Right lobe of liver (tissue), 6 donors: ENCODE results near the gene RIPOR3. TPM values are rescaled to one million over a fixed set of nuclear protein-coding genes. Genes with fewer than 3 reads are reported as not detected.

ENCODE experiments used
- ATAC-seq, 4 donors: fragments of 200-7000 bp; cut with Tn5 transposase; one replicate each; pipeline ENCODE4 v1.9.1; 2020; ENCODE audit warnings: mild to moderate bottlenecking in 4 of 4, moderate library complexity in 4 of 4
- DNase-seq, 3 donors: peaks; one replicate each; pipeline ENCODE4 v3.0.0-alpha.2; 2020
- H3K27ac ChIP-seq, 3 donors: fragments of 200-600 bp; one replicate each; pipeline ENCODE4 v1.8.0; 2022
- H3K27me3 ChIP-seq, 2 donors: fragments of 200-600 bp; one replicate each; pipeline ENCODE4 v1.8.0; 2022
- H3K36me3 ChIP-seq, 4 donors: fragments of 200-600 bp; sonication (generic) in 1 of 4; one replicate each; pipeline versions ENCODE4 v1.5.1 to v1.8.0; 2017 to 2022; ENCODE audit warnings: control low read depth in 1 of 4
- H3K4me1 ChIP-seq, 4 donors: fragments of 200-600 bp; sonication (generic) in 1 of 4; one replicate each; pipeline versions ENCODE4 v1.5.1 to v1.8.0; 2017 to 2022; ENCODE audit warnings: control low read depth in 1 of 4
- H3K4me3 ChIP-seq, 3 donors: fragments of 200-600 bp; one replicate each; pipeline ENCODE4 v1.8.0; 2022
- H3K9me3 ChIP-seq, 4 donors: fragments of 200-600 bp; sonication (generic) in 1 of 4; one replicate each; pipeline versions ENCODE4 v1.5.1 to v1.8.0; 2017 to 2022; ENCODE audit warnings: control low read depth in 1 of 4
- POLR2A ChIP-seq: fragments of 450-650 bp; IDR thresholded peaks from one replicate; pipeline ENCODE4 v1.6.1; 2017; ENCODE audit warnings: antibody characterized with exemption, mild to moderate bottlenecking
- WGBS: methylation state at CpG from one replicate; pipeline ENCODE4 v1.1.6; 2018; ENCODE audit warnings: low coverage, low lambda C conversion rate; ENCODE audit not compliant: insufficient coverage; ENCODE audit errors: missing lambda C conversion rate; 5-methylcytosine and 5-hydroxymethylcytosine counted together
- intact Hi-C, 2 donors: fragments of 100-400 bp; cut with DNase I; formaldehyde crosslinking; loops; one replicate each; pipeline versions ENCODE4 v1.11.2 to v1.14.1; 2022
- total RNA-seq, 6 experiments: library from RNA; depleted of rRNA in 2 of 6; stranded (reverse); fragments of >200 nt in 2 of 6; fragmentation: NEBNext Ultra II Directional in 3 of 6; extraction: Animal tissue kit (Norgen Biotek cat#: 25700) in 3 of 6; gene quantifications; one replicate each; pipeline versions ENCODE4 v1.1.0 to v1.2.4, GENCODE V29; 2016 to 2023
- TF ChIP-seq, protein P1 (sequence below), 4 donors: fragments of 200-600 bp in 3 of 4; fragments of 450-650 bp in 1 of 4; IDR thresholded peaks; one replicate each; pipeline versions ENCODE4 v1.5.1 to v1.8.0; 2016 to 2022; ENCODE audit warnings: antibody characterized with exemption in 4 of 4, mild to moderate bottlenecking in 2 of 4
- donor health status: DM: no; HTN: yes; CAD: no.
- donor health status: DM: no; HTN: no; CAD: no.
- donor health status: DM: no; HTN: no; CAD: no.
- donor health status: DM: no; HTN: yes; CAD: no.
- donor health status: DM: no; HTN: yes; CAD: no.

RIPOR3 gene
- total RNA-seq, 6 experiments from 2014 or later: 4.8 to 13.8 (median 8.9) TPM

DNA sequence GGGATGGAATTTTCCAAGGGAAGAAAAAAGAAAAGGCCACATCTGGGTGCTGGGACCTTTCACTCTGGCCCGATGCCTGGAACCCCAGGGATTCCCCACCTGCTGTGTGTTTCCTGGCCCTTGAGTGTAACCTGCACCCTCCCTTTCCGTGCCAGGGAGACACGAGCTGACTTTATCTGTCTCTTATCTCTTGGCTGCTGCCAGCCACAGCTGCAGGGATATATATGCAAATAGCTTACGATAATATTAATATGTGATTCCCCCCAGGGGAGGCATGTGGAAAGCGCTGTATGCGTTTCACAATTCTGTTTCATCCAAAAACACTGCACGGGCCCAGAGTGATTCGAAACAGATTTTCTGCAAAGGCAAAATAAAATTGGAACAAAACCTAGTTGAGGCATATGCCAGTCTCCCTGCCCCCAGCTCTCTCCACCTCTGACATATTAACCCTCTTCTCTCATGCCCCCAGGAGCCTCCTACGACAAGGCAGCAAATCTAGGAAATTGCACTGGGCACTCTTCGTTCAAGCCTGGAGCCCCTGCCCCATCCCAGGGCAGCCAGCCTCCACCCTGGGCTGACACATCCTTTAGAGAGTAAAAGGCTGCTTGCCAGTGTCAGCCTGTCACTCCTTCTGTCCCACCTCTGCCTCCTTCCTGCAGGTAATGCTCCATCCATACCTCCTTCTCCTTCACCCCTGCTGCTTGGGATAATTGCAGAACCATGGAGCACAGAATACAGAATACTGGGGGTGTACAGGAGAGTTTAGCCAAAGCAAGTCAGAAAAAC is 1.3 kb downstream of the RIPOR3 start:
- Histone ChIP-seq H3K4me1 (peaks cover 0 to 4% (median 0%) of the 10 kb centered on the region in 4 donors), H3K4me3 (peak overlapping the region; percentile 4 to 41 (median 35)), H3K9me3 (no peaks in the 10 kb centered on the region), H3K27me3 (no peaks in the 10 kb centered on the region), H3K36me3 (no peaks in the 10 kb centered on the region), H3K27ac (peak overlapping the region in 1 of 3 donors; percentile 9)
- TF ChIP-seq POLR2A: no peak
- TF ChIP-seq, protein P1, sequence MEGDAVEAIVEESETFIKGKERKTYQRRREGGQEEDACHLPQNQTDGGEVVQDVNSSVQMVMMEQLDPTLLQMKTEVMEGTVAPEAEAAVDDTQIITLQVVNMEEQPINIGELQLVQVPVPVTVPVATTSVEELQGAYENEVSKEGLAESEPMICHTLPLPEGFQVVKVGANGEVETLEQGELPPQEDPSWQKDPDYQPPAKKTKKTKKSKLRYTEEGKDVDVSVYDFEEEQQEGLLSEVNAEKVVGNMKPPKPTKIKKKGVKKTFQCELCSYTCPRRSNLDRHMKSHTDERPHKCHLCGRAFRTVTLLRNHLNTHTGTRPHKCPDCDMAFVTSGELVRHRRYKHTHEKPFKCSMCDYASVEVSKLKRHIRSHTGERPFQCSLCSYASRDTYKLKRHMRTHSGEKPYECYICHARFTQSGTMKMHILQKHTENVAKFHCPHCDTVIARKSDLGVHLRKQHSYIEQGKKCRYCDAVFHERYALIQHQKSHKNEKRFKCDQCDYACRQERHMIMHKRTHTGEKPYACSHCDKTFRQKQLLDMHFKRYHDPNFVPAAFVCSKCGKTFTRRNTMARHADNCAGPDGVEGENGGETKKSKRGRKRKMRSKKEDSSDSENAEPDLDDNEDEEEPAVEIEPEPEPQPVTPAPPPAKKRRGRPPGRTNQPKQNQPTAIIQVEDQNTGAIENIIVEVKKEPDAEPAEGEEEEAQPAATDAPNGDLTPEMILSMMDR (IDR thresholded peaks at IDR 0.05): no peak
- ATAC-seq (peak; percentile 36 to 68 (median 48)), DNase-seq (peak in 1 of 3 donors; percentile 59)
- intact Hi-C loops: no loop called here
- 10% methylated on average over 10 of the region's 10 CpGs for WGBS

DNA sequence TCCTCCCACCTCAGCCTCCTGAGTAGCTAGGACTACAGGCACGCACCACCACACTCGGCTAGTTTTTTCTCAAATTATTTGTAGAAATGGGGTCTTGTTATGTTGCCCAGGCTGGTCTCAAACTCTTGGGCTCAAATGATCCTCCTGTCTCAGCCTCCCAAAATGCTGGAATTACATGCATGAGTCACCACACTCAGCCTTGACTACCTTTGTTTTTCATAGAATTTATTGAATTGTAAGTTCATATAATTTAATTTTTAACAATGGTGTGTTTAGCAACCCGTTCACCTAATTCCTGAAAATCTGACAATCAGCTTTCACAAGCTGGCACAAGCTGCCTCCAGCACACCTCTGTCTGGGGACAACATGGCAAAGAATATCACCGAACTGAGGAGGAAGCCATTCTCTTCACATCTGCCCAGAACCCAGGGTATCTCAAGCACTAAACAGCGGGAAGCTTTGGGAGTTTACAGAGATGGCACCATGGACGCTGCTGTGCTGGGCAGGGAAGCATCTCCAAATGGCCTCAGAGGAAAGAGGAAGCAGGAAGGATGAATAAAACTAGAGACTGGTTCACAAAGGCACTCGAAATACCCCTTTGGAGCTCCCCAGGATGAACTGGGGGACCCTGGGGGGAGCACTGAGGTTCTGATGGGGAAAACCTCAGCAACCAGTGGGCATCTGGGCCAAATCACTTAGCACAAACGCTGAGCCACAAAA is 2.9 kb downstream of the RIPOR3 start:
- intact Hi-C loops: no loop called here
- H3K9me3 ChIP-seq: no peaks in the 10 kb centered on the region
- peak overlapping the region in 1 of 3 donors; percentile 8 for H3K27ac ChIP-seq
- 70% methylated on average over 7 of the region's 8 CpGs for WGBS
- ATAC-seq (no peak), DNase-seq (no peak)
- no peak for TF ChIP-seq POLR2A
- TF ChIP-seq, protein P1 (IDR thresholded peaks at IDR 0.05): no peak
- H3K4me3 ChIP-seq: no peak overlapping the region
- no peaks in the 10 kb centered on the region for H3K36me3 ChIP-seq
- no peaks in the 10 kb centered on the region for H3K27me3 ChIP-seq
- no peaks in the 10 kb centered on the region for H3K4me1 ChIP-seq

DNA sequence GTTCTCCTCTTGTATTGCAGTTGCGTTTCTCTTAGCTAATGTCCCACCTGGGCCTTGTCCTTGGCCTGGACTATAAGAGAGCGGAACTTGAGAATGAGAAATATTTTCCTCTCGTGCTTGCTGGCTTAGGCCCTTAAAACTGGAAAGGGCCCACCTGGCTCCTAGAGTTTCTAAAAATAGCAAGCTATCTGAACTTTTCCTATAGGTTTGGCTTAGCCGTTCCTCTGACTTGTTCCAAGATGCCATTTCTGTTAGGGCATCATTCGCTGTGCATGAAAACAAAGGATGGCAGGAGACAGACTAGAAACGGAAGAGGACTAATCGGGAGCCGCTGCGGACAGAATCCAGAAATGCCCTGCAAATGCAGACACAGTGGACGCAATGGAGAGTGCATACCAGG is 4.5 kb downstream of the RIPOR3 start:
- 88% methylated on average over 7 of the region's 10 CpGs for WGBS
- DNase-seq (no peak), ATAC-seq (no peak)
- intact Hi-C loops: no loop called here
- TF ChIP-seq, protein P1 (IDR thresholded peaks at IDR 0.05): no peak
- TF ChIP-seq POLR2A: no peak
- H3K27ac ChIP-seq: no peak overlapping the region
- no peaks in the 10 kb centered on the region for H3K9me3 ChIP-seq
- no peaks in the 10 kb centered on the region for H3K27me3 ChIP-seq
- H3K4me3 ChIP-seq: no peak overlapping the region
- no peaks in the 10 kb centered on the region for H3K36me3 ChIP-seq
- no peaks in the 10 kb centered on the region for H3K4me1 ChIP-seq

DNA sequence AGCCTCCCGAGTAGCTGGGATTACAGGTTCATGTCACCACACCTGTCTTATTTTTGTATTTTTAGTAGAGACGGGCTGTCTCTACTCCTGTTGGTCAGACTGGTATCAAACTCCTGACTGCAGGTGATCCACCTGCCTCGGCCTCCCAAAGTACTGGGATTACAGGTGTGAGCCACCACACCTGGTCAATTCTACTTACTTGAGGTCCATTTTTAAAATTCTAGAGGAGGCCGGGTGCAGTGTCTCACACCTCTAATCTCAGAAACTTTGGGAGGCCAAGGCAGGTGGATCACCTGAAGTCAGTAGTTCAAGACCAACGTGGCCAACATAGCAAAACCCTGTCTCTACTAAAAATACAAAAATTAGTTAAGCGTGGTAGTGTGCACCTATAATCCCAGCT is 7.8 kb downstream of the RIPOR3 start:
- H3K9me3 ChIP-seq: no peaks in the 10 kb centered on the region
- peaks cover 0 to 22% (median 10%) of the 10 kb centered on the region in 4 donors for H3K4me1 ChIP-seq
- TF ChIP-seq, protein P1 (IDR thresholded peaks at IDR 0.05): no peak
- no peak for TF ChIP-seq POLR2A
- no peaks in the 10 kb centered on the region for H3K27me3 ChIP-seq
- intact Hi-C loops: no loop called here
- no peak for ATAC-seq
- no peak for DNase-seq
- WGBS: 87% methylated on average over 4 of the region's 6 CpGs
- H3K4me3 ChIP-seq: no peak overlapping the region
- no peak overlapping the region for H3K27ac ChIP-seq
- no peaks in the 10 kb centered on the region for H3K36me3 ChIP-seq
